LNCAP (cell line): ENCODE measurements around the gene PRDM16.

ENCODE experiments used
- CTCF ChIP-seq: fragments of 450-650 bp; IDR thresholded peaks from 2 replicates; pipeline ENCODE4 v1.5.1; 2017; ENCODE audit warnings: mild to moderate bottlenecking

Gene PRDM16

GRCh38 chr1:3373700-3374405 is 304.9 kb downstream of the PRDM16 start:
- no peak for TF ChIP-seq CTCF

GRCh38 chr1:3375245-3375644 is 306.2 kb downstream of the PRDM16 start:
- no peak for TF ChIP-seq CTCF

GRCh38 chr1:3377166-3377565 is 308.2 kb downstream of the PRDM16 start:
- TF ChIP-seq CTCF = no peak

- no peak for TF ChIP-seq CTCF
Measured at GRCh38 chr1:3377604-3378279, 308.7 kb downstream of the PRDM16 start.

GRCh38 chr1:3378411-3379208 is 309.6 kb downstream of the PRDM16 start:
- no peak for TF ChIP-seq CTCF

- no peak for TF ChIP-seq CTCF
Measured at GRCh38 chr1:3379934-3380333, 310.9 kb downstream of the PRDM16 start.

GRCh38 chr1:3380469-3380868 is 311.5 kb downstream of the PRDM16 start:
- TF ChIP-seq CTCF = no peak
